ENCODE results near the gene TMEM54. TPM values are rescaled to one million over a fixed set of nuclear protein-coding genes. Genes with fewer than 3 reads are reported as not detected.

The TMEM54 gene
- total RNA-seq, 1 donor from 2014 or later = 127 TPM

- ATAC-seq = no peak
Measured at GRCh38 chr1:32861904-32862695, 39.1 kb downstream of the TMEM54 start.

DNA sequence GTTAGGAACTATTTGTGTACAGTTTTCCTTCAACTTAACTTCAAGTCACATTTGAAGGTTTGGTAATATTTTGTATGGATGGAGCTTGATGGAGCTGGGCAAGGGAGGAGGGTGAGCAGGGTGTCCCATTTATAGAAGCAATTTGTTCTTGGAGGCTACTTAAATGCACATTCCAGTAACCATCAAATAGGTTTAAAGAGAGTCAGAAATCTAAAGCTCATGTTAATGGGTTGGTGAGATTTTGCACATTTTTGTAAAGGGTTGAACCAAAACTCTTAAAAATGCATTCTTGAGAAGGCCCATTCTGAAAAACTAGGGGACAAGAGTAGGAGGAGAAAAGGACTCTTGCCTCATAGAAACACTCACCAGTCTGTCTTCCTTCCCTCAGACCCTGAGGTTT is 40.6 kb downstream of the TMEM54 start:
- no peak for ATAC-seq

- ATAC-seq = no peak
Measured at GRCh38 chr1:32859915-32860314, 41.3 kb downstream of the TMEM54 start.

- ATAC-seq = no peak
Measured at GRCh38 chr1:32858791-32859190, 42.4 kb downstream of the TMEM54 start.

GRCh38 chr1:32858136-32858535 is 43.1 kb downstream of the TMEM54 start:
- no peak for ATAC-seq

DNA sequence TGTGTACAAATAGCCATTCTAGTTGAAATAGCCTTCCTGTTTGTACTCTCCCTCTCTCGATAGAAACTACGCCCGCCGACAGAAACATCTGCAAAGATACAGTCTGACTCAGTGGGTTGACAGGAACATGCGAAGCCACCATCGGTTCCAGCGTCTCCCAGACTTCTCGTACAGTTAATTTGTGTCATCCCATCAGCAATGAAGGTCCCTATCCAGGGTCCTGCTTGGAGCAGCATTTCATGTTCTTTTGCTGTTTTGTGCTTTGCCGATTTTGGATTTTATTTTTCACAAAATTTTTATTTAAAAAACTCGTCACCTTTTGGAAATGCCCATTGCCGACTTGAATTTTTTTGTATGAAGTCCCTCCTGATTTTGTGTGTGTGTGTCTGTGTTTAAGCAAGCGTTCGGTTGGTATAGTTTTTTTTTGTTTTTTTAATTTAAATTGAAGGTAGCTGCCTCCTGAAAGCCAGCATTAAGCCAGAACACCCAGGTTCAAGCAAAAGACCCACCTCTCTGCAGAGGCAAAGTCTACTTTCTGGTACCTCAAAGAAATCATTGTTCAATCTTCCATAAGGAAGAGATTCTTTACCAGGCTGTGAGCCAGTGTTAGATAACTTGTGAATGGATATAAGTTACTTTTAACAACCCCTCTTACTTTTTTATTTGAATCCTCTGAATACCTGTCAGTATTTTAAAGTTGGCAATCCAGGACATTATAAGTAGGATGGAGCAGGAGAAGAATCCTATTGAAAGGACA is 45.1 kb downstream of the TMEM54 start:
- ATAC-seq = no peak

DNA sequence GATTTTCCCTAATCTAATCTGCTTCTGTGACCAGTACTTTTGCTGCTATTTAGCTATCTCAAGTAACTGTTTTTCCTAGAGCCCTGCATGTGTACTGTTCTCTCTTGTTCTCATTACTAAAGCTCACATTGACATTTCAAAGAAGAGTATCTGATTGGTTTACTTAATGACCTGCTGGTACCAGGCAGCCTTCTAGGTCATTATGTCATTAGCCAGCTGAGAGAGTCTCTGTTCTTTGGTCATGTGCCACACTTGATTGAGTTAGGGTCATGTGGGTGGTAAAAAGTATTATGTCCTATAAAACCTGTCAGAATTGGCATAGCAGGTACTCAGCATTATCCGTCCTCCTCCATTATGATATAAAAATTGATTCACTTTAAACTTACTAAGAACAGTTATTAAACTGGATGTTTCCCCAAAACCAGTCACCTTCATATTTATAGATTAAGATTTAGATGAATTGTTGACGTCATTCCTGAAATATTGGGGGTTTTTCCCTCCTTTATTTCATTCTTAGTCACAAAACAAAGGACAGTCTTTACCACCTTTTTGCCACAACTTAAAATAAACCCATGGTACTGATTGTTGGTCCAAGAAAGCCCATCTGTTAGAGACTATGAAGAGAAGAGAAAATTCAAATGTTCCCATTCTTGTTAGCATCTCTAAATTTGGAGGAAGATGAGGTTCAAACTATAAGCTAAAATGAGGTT is 52.7 kb downstream of the TMEM54 start:
- no peak for ATAC-seq

Other genes with a start within 250 kb of the TMEM54 start
- 5.0 TPM for gene SYNC, start 198.6 kb downstream of the TMEM54 start, total RNA-seq
- gene YARS1, start 84.0 kb downstream of the TMEM54 start, total RNA-seq = 93.3 TPM
- gene S100PBP, start 83.7 kb downstream of the TMEM54 start, total RNA-seq = 16.5 TPM
- not detected for gene FNDC5, start 30.5 kb downstream of the TMEM54 start, total RNA-seq
- not detected for gene HPCA, start 14.9 kb downstream of the TMEM54 start, total RNA-seq
- gene RNF19B, start 63.4 kb upstream of the TMEM54 start, total RNA-seq = 45.3 TPM
- 164 TPM for gene AK2, start 135.5 kb upstream of the TMEM54 start, total RNA-seq
- gene AZIN2, start 179.8 kb upstream of the TMEM54 start, total RNA-seq = 1.4 TPM